SKM-1 (cell line): Measurements from ENCODE around the gene ARHGDIB.

Experiments used
- DNase-seq: peaks from one replicate; lab custom pipeline; 2025; ENCODE audit not compliant: unreplicated experiment; lab: John Stamatoyannopoulos, UW

The ARHGDIB gene

GRCh38 chr12:14984036-14984435 lies 22.6 kb upstream of the ARHGDIB start:
- DNase-seq, result no peak

- DNase-seq, result no peak
Observed at GRCh38 chr12:14982991-14983390, 21.6 kb upstream of the ARHGDIB start.

GRCh38 chr12:14982562-14982961 lies 21.2 kb upstream of the ARHGDIB start:
- peak; percentile 56 for DNase-seq

GRCh38 chr12:14981049-14981448 lies 19.6 kb upstream of the ARHGDIB start:
- DNase-seq, result peak; percentile 41

- no peak for DNase-seq
Observed at GRCh38 chr12:14979468-14979867, 18.1 kb upstream of the ARHGDIB start.

- no peak for DNase-seq
Observed at GRCh38 chr12:14976658-14977057, 15.3 kb upstream of the ARHGDIB start.

- no peak for DNase-seq
Observed at GRCh38 chr12:14975457-14975856, 14.1 kb upstream of the ARHGDIB start.

- DNase-seq, result no peak
Observed at GRCh38 chr12:14974633-14975032, 13.2 kb upstream of the ARHGDIB start.

GRCh38 chr12:14972816-14973215 lies 11.4 kb upstream of the ARHGDIB start, which contains the start of gene PDE6H:
PDE6H (plus strand) TSS chr12:14973042; CDS start chr12:14978013, 4,971 bp downstream.
- DNase-seq, result no peak

GRCh38 chr12:14970473-14970872 lies 9.1 kb upstream of the ARHGDIB start:
- no peak for DNase-seq

- no peak for DNase-seq
Observed at GRCh38 chr12:14968478-14968877, 7.1 kb upstream of the ARHGDIB start.

- no peak for DNase-seq
Observed at GRCh38 chr12:14965221-14965620, 3.8 kb upstream of the ARHGDIB start.

- DNase-seq, result no peak
Observed at GRCh38 chr12:14964406-14964805, 3.0 kb upstream of the ARHGDIB start.

- DNase-seq, result no peak
Observed at GRCh38 chr12:14963520-14963919, 2.1 kb upstream of the ARHGDIB start.

GRCh38 chr12:14962797-14963196 lies 1.4 kb upstream of the ARHGDIB start:
- DNase-seq, result no peak

GRCh38 chr12:14962153-14962539 lies 745 bp upstream of the ARHGDIB start:
- no peak for DNase-seq

GRCh38 chr12:14960548-14961465 lies 594 bp downstream of the ARHGDIB start:
- DNase-seq, result peak; percentile 55

- DNase-seq, result no peak
Observed at GRCh38 chr12:14959916-14960496, 1.4 kb downstream of the ARHGDIB start.

GRCh38 chr12:14959463-14959862 lies 1.9 kb downstream of the ARHGDIB start:
- DNase-seq, result no peak

GRCh38 chr12:14959126-14959440 lies 2.3 kb downstream of the ARHGDIB start:
- no peak for DNase-seq

GRCh38 chr12:14958361-14959125 lies 2.9 kb downstream of the ARHGDIB start:
- DNase-seq, result no peak
